Measurements from ENCODE around the gene DPF1. TPM values are rescaled to one million over a fixed set of nuclear protein-coding genes. Genes with fewer than 3 reads are reported as not detected.

Gene DPF1
- total RNA-seq, 3 donors from 2014 or later (not counting 1 experiment from before 2014, with no cell fraction given): not detected

- no peak for DNase-seq
Observed at GRCh38 chr19:38216785-38217641, 7.0 kb downstream of the DPF1 start.

GRCh38 chr19:38213911-38214625 lies 10.0 kb downstream of the DPF1 start:
- peaks cover 22 to 35% of the 10 kb centered on the region in 2 donors for H3K27me3 Mint-ChIP-seq (ENCODE audit: low read depth in 2 of 2)
- H3K9me3 Mint-ChIP-seq: peaks cover 0 to 4% of the 10 kb centered on the region in 2 donors

More at GRCh38 chr19:38216785-38217641, 7.0 kb downstream of the DPF1 start:
- H3K27ac ChIP-seq (ENCODE audit: low read length): no peak overlapping the region
- Mint-ChIP-seq H3K4me1 (peaks cover 9 to 16% of the 10 kb centered on the region in 2 donors), H3K27ac (no peak overlapping the region), H3K36me3 (no peaks in the 10 kb centered on the region), H3K27me3 (ENCODE audit: low read depth in 2 of 2) (peaks cover 29 to 39% of the 10 kb centered on the region in 2 donors), H3K4me3 (no peak overlapping the region), H3K9me3 (peaks cover 0 to 4% of the 10 kb centered on the region in 2 donors)
- peaks cover 31% of the 10 kb centered on the region for H3K4me1 ChIP-seq (ENCODE audit: control insufficient read depth, insufficient read depth, low read length)
- H3K27me3 ChIP-seq (ENCODE audit: control insufficient read depth, insufficient read depth, low read length): peaks cover 38% of the 10 kb centered on the region
- 79% methylated on average over 16 of the region's 26 CpGs for WGBS (ENCODE audit: insufficient coverage)
- no peak overlapping the region for H3K4me3 ChIP-seq (ENCODE audit: low read length)
- ATAC-seq: no peak
- intact Hi-C loops (cut with micrococcal nuclease): no loop called here
- TF ChIP-seq CTCF (IDR thresholded peaks at IDR 0.05): no peak
- peaks cover 16% of the 10 kb centered on the region for H3K9me3 ChIP-seq (ENCODE audit: control insufficient read depth, insufficient read depth, low read length)
- no peaks in the 10 kb centered on the region for H3K36me3 ChIP-seq (ENCODE audit: control insufficient read depth, insufficient read depth, low read length)

GRCh38 chr19:38213469-38213868 lies 10.6 kb downstream of the DPF1 start:
- Histone ChIP-seq H3K9me3 (ENCODE audit: control insufficient read depth, insufficient read depth, low read length) (peaks cover 16% of the 10 kb centered on the region), H3K27ac (ENCODE audit: low read length) (peak overlapping the region; percentile 27), H3K4me1 (ENCODE audit: control insufficient read depth, insufficient read depth, low read length) (peaks cover 41% of the 10 kb centered on the region), H3K27me3 (ENCODE audit: control insufficient read depth, insufficient read depth, low read length) (peaks cover 45% of the 10 kb centered on the region), H3K36me3 (ENCODE audit: control insufficient read depth, insufficient read depth, low read length) (no peaks in the 10 kb centered on the region), H3K4me3 (ENCODE audit: low read length) (no peak overlapping the region)
- 86% methylated on average over 23 of the region's 23 CpGs for WGBS (ENCODE audit: insufficient coverage)
- intact Hi-C loops (cut with micrococcal nuclease): no loop called here
- Mint-ChIP-seq H3K27ac (peak overlapping the region; percentile 97 to 99), H3K27me3 (ENCODE audit: low read depth in 2 of 2) (peaks cover 18 to 29% of the 10 kb centered on the region in 2 donors), H3K4me1 (peaks cover 9 to 26% of the 10 kb centered on the region in 2 donors), H3K4me3 (peak overlapping the region; percentile 85), H3K9me3 (peaks cover 0 to 4% of the 10 kb centered on the region in 2 donors), H3K36me3 (no peaks in the 10 kb centered on the region)
- no peak for ATAC-seq
- no peak for TF ChIP-seq CTCF (IDR thresholded peaks at IDR 0.05)
- no peak for DNase-seq

More at GRCh38 chr19:38213911-38214625, 10.0 kb downstream of the DPF1 start:
- Histone ChIP-seq H3K9me3 (ENCODE audit: control insufficient read depth, insufficient read depth, low read length) (peaks cover 16% of the 10 kb centered on the region), H3K4me3 (ENCODE audit: low read length) (no peak overlapping the region), H3K36me3 (ENCODE audit: control insufficient read depth, insufficient read depth, low read length) (no peaks in the 10 kb centered on the region), H3K27me3 (ENCODE audit: control insufficient read depth, insufficient read depth, low read length) (peaks cover 50% of the 10 kb centered on the region), H3K27ac (ENCODE audit: low read length) (peak overlapping the region; percentile 27), H3K4me1 (ENCODE audit: control insufficient read depth, insufficient read depth, low read length) (peaks cover 41% of the 10 kb centered on the region)
- peaks cover 9 to 26% of the 10 kb centered on the region in 2 donors for H3K4me1 Mint-ChIP-seq
- no peaks in the 10 kb centered on the region for H3K36me3 Mint-ChIP-seq
- DNase-seq: peak; percentile 72 to 83
- WGBS (ENCODE audit: insufficient coverage): 4% methylated on average over 24 of the region's 24 CpGs
- no peak for TF ChIP-seq CTCF (IDR thresholded peaks at IDR 0.05)
- intact Hi-C loops (cut with micrococcal nuclease): no loop called here
- ATAC-seq: peak; percentile 84 to 88 (median 86)
- peak overlapping the region; percentile 85 for H3K4me3 Mint-ChIP-seq
- peak overlapping the region; percentile 97 to 99 for H3K27ac Mint-ChIP-seq
